ENCODE measurements around the gene TUBB4A. TPM values are rescaled to one million over a fixed set of nuclear protein-coding genes. Genes with fewer than 3 reads are reported as not detected.

Gene TUBB4A
- total RNA-seq, 4 donors from 2014 or later: 1.7 to 2.5 (median 2.0) TPM

- Histone ChIP-seq H3K27ac (no peak overlapping the region), H3K4me1 (no peaks in the 10 kb centered on the region), H3K9me3 (no peaks in the 10 kb centered on the region), H3K36me3 (no peaks in the 10 kb centered on the region), H3K27me3 (peaks cover under 1 to 14% (median 14%) of the 10 kb centered on the region in 3 donors), H3K4me3 (no peak overlapping the region)
- intact Hi-C loops (cut with DNase I; ENCODE audit: low total_unique reads) (no loop called here), in situ Hi-C loops (cut with MboI; ENCODE audit: low sequenced_read_pairs in 4 of 4) (no loop called here)
- DNase-seq: no peak
- TF ChIP-seq POLR2A (IDR thresholded peaks at IDR 0.05) (no peak), CTCF (IDR thresholded peaks at IDR 0.05 in 4 of 5, conservative IDR thresholded peaks at IDR 0.05 in 1 of 5) (no peak)
- no peak for ATAC-seq
Measured at GRCh38 chr19:6482343-6482686, 19.8 kb downstream of the TUBB4A start.

GRCh38 chr19:6481541-6482342 lies 20.4 kb downstream of the TUBB4A start, which contains the start of gene DENND1C:
Gene DENND1C (minus strand): TSS chr19:6481787. CDS start chr19:6481695, 92 bp downstream.
- in situ Hi-C loops (cut with MboI; ENCODE audit: low sequenced_read_pairs in 4 of 4): no loop called here
- no peaks in the 10 kb centered on the region for H3K9me3 ChIP-seq
- H3K4me3 ChIP-seq: peak within 1 kb of the TSS in 2 of 4 donors; percentile 13 to 28
- ATAC-seq (no peak), DNase-seq (no peak)
- intact Hi-C loops (cut with DNase I; ENCODE audit: low total_unique reads): no loop called here
- no peak within 1 kb of the TSS for H3K27ac ChIP-seq
- TF ChIP-seq CTCF (IDR thresholded peaks at IDR 0.05 in 4 of 5, conservative IDR thresholded peaks at IDR 0.05 in 1 of 5) (peak in 3 of 5 experiments; percentile 21 to 36 (median 26)), POLR2A (IDR thresholded peaks at IDR 0.05) (no peak)
- H3K4me1 ChIP-seq: no peaks in the 10 kb centered on the region
- no peaks in the 10 kb centered on the region for H3K36me3 ChIP-seq
- H3K27me3 ChIP-seq: peaks cover 6 to 20% (median 20%) of the 10 kb centered on the region in 3 donors

- no peak for TF ChIP-seq CTCF (IDR thresholded peaks at IDR 0.05 in 4 of 5, conservative IDR thresholded peaks at IDR 0.05 in 1 of 5)
- no peak for TF ChIP-seq POLR2A (IDR thresholded peaks at IDR 0.05)
- DNase-seq (no peak), ATAC-seq (no peak)
- no peaks in the 10 kb centered on the region for H3K4me1 ChIP-seq
- H3K27me3 ChIP-seq: peaks cover 14 to 28% (median 28%) of the 10 kb centered on the region in 3 donors
- H3K36me3 ChIP-seq: no peaks in the 10 kb centered on the region
- intact Hi-C loops (cut with DNase I; ENCODE audit: low total_unique reads): no loop called here
- peak overlapping the region in 2 of 4 donors; percentile 13 to 28 for H3K4me3 ChIP-seq
- in situ Hi-C loops (cut with MboI; ENCODE audit: low sequenced_read_pairs in 4 of 4): no loop called here
- H3K9me3 ChIP-seq: no peaks in the 10 kb centered on the region
- H3K27ac ChIP-seq: no peak overlapping the region
Measured at GRCh38 chr19:6480848-6481415, 21.2 kb downstream of the TUBB4A start.

- Histone ChIP-seq H3K9me3 (no peaks in the 10 kb centered on the region), H3K27ac (no peak overlapping the region), H3K27me3 (peaks cover 22 to 38% (median 38%) of the 10 kb centered on the region in 3 donors), H3K4me3 (no peak overlapping the region), H3K4me1 (no peaks in the 10 kb centered on the region), H3K36me3 (no peaks in the 10 kb centered on the region)
- intact Hi-C loops (cut with DNase I; ENCODE audit: low total_unique reads) (no loop called here), in situ Hi-C loops (cut with MboI; ENCODE audit: low sequenced_read_pairs in 4 of 4) (no loop called here)
- ATAC-seq (no peak), DNase-seq (no peak)
- no peak for TF ChIP-seq CTCF (IDR thresholded peaks at IDR 0.05 in 4 of 5, conservative IDR thresholded peaks at IDR 0.05 in 1 of 5)
- no peak for TF ChIP-seq POLR2A (IDR thresholded peaks at IDR 0.05)
Measured at GRCh38 chr19:6479836-6480398, 22.2 kb downstream of the TUBB4A start.

Data from gastrocnemius medialis (tissue), 4 donors.